ENCODE data around the gene DNAH10.

The DNAH10 gene

GRCh38 chr12:123744836-123745235, 17.3 kb upstream of the DNAH10 start:
- TF ChIP-seq CTCF (IDR thresholded peaks at IDR 0.05; ENCODE audit: insufficient read depth, low read depth, low read length, missing control alignments), result peak; percentile 10
- no peak overlapping the region for H3K4me3 ChIP-seq (ENCODE audit: low read length)
- DNase-seq (ENCODE audit: low read depth), result no peak

- no peak for DNase-seq (ENCODE audit: low read depth)
- no peak for TF ChIP-seq CTCF (IDR thresholded peaks at IDR 0.05; ENCODE audit: insufficient read depth, low read depth, low read length, missing control alignments)
- no peak overlapping the region for H3K4me3 ChIP-seq (ENCODE audit: low read length)
These were observed 14.8 kb upstream of the DNAH10 start for GRCh38 chr12:123747309-123747708.

GRCh38 chr12:123748161-123748560, 13.9 kb upstream of the DNAH10 start:
- no peak for TF ChIP-seq CTCF (IDR thresholded peaks at IDR 0.05; ENCODE audit: insufficient read depth, low read depth, low read length, missing control alignments)

GRCh38 chr12:123748661-123749060, 13.4 kb upstream of the DNAH10 start:
- no peak overlapping the region for H3K4me3 ChIP-seq (ENCODE audit: low read length)
- TF ChIP-seq CTCF (IDR thresholded peaks at IDR 0.05; ENCODE audit: insufficient read depth, low read depth, low read length, missing control alignments), result no peak
- peak; percentile 57 for DNase-seq (ENCODE audit: low read depth)

More at GRCh38 chr12:123748161-123748560, 13.9 kb upstream of the DNAH10 start:
- H3K4me3 ChIP-seq (ENCODE audit: low read length), result no peak overlapping the region
- DNase-seq (ENCODE audit: low read depth), result no peak

- H3K4me3 ChIP-seq (ENCODE audit: low read length), result no peak overlapping the region
- no peak for TF ChIP-seq CTCF (IDR thresholded peaks at IDR 0.05; ENCODE audit: insufficient read depth, low read depth, low read length, missing control alignments)
- no peak for DNase-seq (ENCODE audit: low read depth)
These were observed 12.7 kb upstream of the DNAH10 start for GRCh38 chr12:123749355-123749754.

- TF ChIP-seq CTCF (IDR thresholded peaks at IDR 0.05; ENCODE audit: insufficient read depth, low read depth, low read length, missing control alignments), result no peak
- DNase-seq (ENCODE audit: low read depth), result no peak
These were observed 11.9 kb upstream of the DNAH10 start for GRCh38 chr12:123750159-123750656.

GRCh38 chr12:123752046-123752445, 10.1 kb upstream of the DNAH10 start:
- TF ChIP-seq CTCF (IDR thresholded peaks at IDR 0.05; ENCODE audit: insufficient read depth, low read depth, low read length, missing control alignments), result no peak
- no peak overlapping the region for H3K4me3 ChIP-seq (ENCODE audit: low read length)
- DNase-seq (ENCODE audit: low read depth), result peak; percentile 15

More at GRCh38 chr12:123750159-123750656, 11.9 kb upstream of the DNAH10 start:
- H3K4me3 ChIP-seq (ENCODE audit: low read length), result no peak overlapping the region
